Stimulated activated effector memory CD8-positive, alpha-beta T cell treated with anti-CD3 and anti-CD28 coated beads, Interleukin-12 subunit alpha, Interleukin-12 subunit beta, amount 100 ng/mL, for 72 hours (primary cell): Measurements from ENCODE around the gene CHD5.
"Not testable (repeated sequence)": the region's sequence is repeated elsewhere in the genome, so short reads cannot be mapped to it uniquely, and the experiment has no call there.

Experiments
- ATAC-seq: fragments of 150-1000 bp; cut with Tn5 transposase; 2 replicates; pipeline ENCODE4 v1.10.0; 2021
- DNase-seq, 2 donors: peaks; one replicate each; pipeline ENCODE4 v3.0.0; 2021 to 2022; ENCODE audit warnings: low spot score in 2 of 2
- H3K27ac Mint-ChIP-seq: one replicate; pipeline ENCODE4 v1.8.0; 2022; ENCODE audit warnings: mild to moderate bottlenecking, mixed read lengths
- H3K36me3 Mint-ChIP-seq: one replicate; pipeline ENCODE4 v1.8.0; 2022; ENCODE audit warnings: mild to moderate bottlenecking, mixed read lengths
- H3K4me1 Mint-ChIP-seq: one replicate; pipeline ENCODE4 v1.8.0; 2022; ENCODE audit warnings: mixed read lengths
- H3K4me3 Mint-ChIP-seq: one replicate; pipeline ENCODE4 v1.8.0; 2022; ENCODE audit warnings: mild to moderate bottlenecking, mixed read lengths
- H3K9me3 Mint-ChIP-seq: one replicate; pipeline ENCODE4 v1.8.0; 2022; ENCODE audit warnings: mixed read lengths

The CHD5 gene

GRCh38 chr1:6068073-6068472 lies 112.0 kb downstream of the CHD5 start:
- ATAC-seq (peak; percentile 5), DNase-seq (no peak)
- peaks cover 82% of the 10 kb centered on the region for H3K36me3 Mint-ChIP-seq
- no peak overlapping the region for H3K27ac Mint-ChIP-seq
- peaks cover 30% of the 10 kb centered on the region for H3K4me1 Mint-ChIP-seq
- no peak overlapping the region for H3K4me3 Mint-ChIP-seq
- no peaks in the 10 kb centered on the region for H3K9me3 Mint-ChIP-seq

- Mint-ChIP-seq H3K36me3 (peaks cover 83% of the 10 kb centered on the region), H3K4me1 (peaks cover 30% of the 10 kb centered on the region), H3K9me3 (no peaks in the 10 kb centered on the region), H3K4me3 (no peak overlapping the region), H3K27ac (peak overlapping the region; percentile 65)
- ATAC-seq: no peak
- DNase-seq: no peak
These were observed 113.4 kb downstream of the CHD5 start for GRCh38 chr1:6066680-6067079.

- peaks cover 84% of the 10 kb centered on the region for H3K36me3 Mint-ChIP-seq
- H3K4me3 Mint-ChIP-seq: no peak overlapping the region
- H3K27ac Mint-ChIP-seq: peak overlapping the region; percentile 35
- no peaks in the 10 kb centered on the region for H3K9me3 Mint-ChIP-seq
- DNase-seq (no peak), ATAC-seq (no peak)
- peaks cover 31% of the 10 kb centered on the region for H3K4me1 Mint-ChIP-seq
These were observed 114.8 kb downstream of the CHD5 start for GRCh38 chr1:6065093-6065858.

GRCh38 chr1:6063532-6064053 lies 116.5 kb downstream of the CHD5 start:
- peak overlapping the region; percentile 35 for H3K27ac Mint-ChIP-seq
- peaks cover 88% of the 10 kb centered on the region for H3K36me3 Mint-ChIP-seq
- H3K9me3 Mint-ChIP-seq, ATAC-seq, DNase-seq, H3K4me3 Mint-ChIP-seq: not testable (repeated sequence)
- H3K4me1 Mint-ChIP-seq: peaks cover 33% of the 10 kb centered on the region

GRCh38 chr1:6062670-6063069 lies 117.5 kb downstream of the CHD5 start:
- H3K36me3 Mint-ChIP-seq: peaks cover 93% of the 10 kb centered on the region
- DNase-seq: no peak
- no peaks in the 10 kb centered on the region for H3K9me3 Mint-ChIP-seq
- ATAC-seq: no peak
- peaks cover 33% of the 10 kb centered on the region for H3K4me1 Mint-ChIP-seq
- no peak overlapping the region for H3K4me3 Mint-ChIP-seq
- H3K27ac Mint-ChIP-seq: no peak overlapping the region

GRCh38 chr1:6059866-6060265 lies 120.3 kb downstream of the CHD5 start:
- no peak overlapping the region for H3K4me3 Mint-ChIP-seq
- peaks cover 41% of the 10 kb centered on the region for H3K4me1 Mint-ChIP-seq
- peak overlapping the region; percentile 76 for H3K27ac Mint-ChIP-seq
- DNase-seq (no peak), ATAC-seq (no peak)
- peaks cover 93% of the 10 kb centered on the region for H3K36me3 Mint-ChIP-seq
- H3K9me3 Mint-ChIP-seq: no peaks in the 10 kb centered on the region

GRCh38 chr1:6057170-6057845 lies 122.8 kb downstream of the CHD5 start:
- ATAC-seq: no peak
- Mint-ChIP-seq H3K9me3 (no peaks in the 10 kb centered on the region), H3K4me1 (peaks cover 50% of the 10 kb centered on the region), H3K27ac (peak overlapping the region; percentile 85), H3K4me3 (no peak overlapping the region), H3K36me3 (peaks cover 94% of the 10 kb centered on the region)
- no peak for DNase-seq

GRCh38 chr1:6056572-6056948 lies 123.6 kb downstream of the CHD5 start:
- Mint-ChIP-seq H3K4me3 (no peak overlapping the region), H3K36me3 (peaks cover 95% of the 10 kb centered on the region), H3K4me1 (peaks cover 50% of the 10 kb centered on the region), H3K9me3 (no peaks in the 10 kb centered on the region), H3K27ac (peak overlapping the region; percentile 85)
- DNase-seq: no peak
- no peak for ATAC-seq

- no peak overlapping the region for H3K4me3 Mint-ChIP-seq
- H3K9me3 Mint-ChIP-seq: no peaks in the 10 kb centered on the region
- H3K4me1 Mint-ChIP-seq: peaks cover 48% of the 10 kb centered on the region
- H3K36me3 Mint-ChIP-seq: peaks cover 95% of the 10 kb centered on the region
- peak overlapping the region; percentile 86 for H3K27ac Mint-ChIP-seq
- ATAC-seq (no peak), DNase-seq (no peak)
These were observed 125.5 kb downstream of the CHD5 start for GRCh38 chr1:6054596-6054995.

GRCh38 chr1:6053206-6053546 lies 126.9 kb downstream of the CHD5 start:
- Mint-ChIP-seq H3K9me3 (no peaks in the 10 kb centered on the region), H3K36me3 (peaks cover 95% of the 10 kb centered on the region), H3K4me1 (peaks cover 54% of the 10 kb centered on the region), H3K4me3 (no peak overlapping the region), H3K27ac (peak overlapping the region; percentile 43)
- ATAC-seq: no peak
- DNase-seq: no peak

- H3K27ac Mint-ChIP-seq: peak overlapping the region; percentile 43
- H3K36me3 Mint-ChIP-seq: peaks cover 95% of the 10 kb centered on the region
- no peak overlapping the region for H3K4me3 Mint-ChIP-seq
- H3K9me3 Mint-ChIP-seq: no peaks in the 10 kb centered on the region
- H3K4me1 Mint-ChIP-seq: peaks cover 55% of the 10 kb centered on the region
- DNase-seq (peak in 1 of 2 donors; percentile 53), ATAC-seq (no peak)
These were observed 127.4 kb downstream of the CHD5 start for GRCh38 chr1:6052543-6053205.
